Naive B cell (primary cell): ENCODE results near the gene FANCG. TPM values are rescaled to one million over a fixed set of nuclear protein-coding genes. Genes with fewer than 3 reads are reported as not detected.

ENCODE experiments used
- ATAC-seq, 2 donors: fragments of 150-1000 bp; cut with Tn5 transposase; 2 replicates each; pipeline ENCODE4 v1.10.0; 2021; ENCODE audit warnings: low read depth in 2 of 2, mild to moderate bottlenecking in 2 of 2, moderate library complexity in 2 of 2
- DNase-seq: peaks from one replicate; pipeline ENCODE4 v3.0.0; 2022
- H3K27ac Mint-ChIP-seq, 6 donors: one replicate each; pipeline ENCODE4 v1.8.0; 2020 to 2022; ENCODE audit warnings: mild to moderate bottlenecking in 6 of 6, mixed read lengths in 6 of 6, moderate library complexity in 5 of 6, inconsistent platforms in 2 of 6
- H3K27me3 Mint-ChIP-seq, 3 donors: one replicate each; pipeline ENCODE4 v1.8.0; 2021 to 2022; ENCODE audit warnings: mixed read lengths in 3 of 3, mild to moderate bottlenecking in 1 of 3
- H3K36me3 Mint-ChIP-seq, 2 donors: one replicate each; pipeline ENCODE4 v1.8.0; 2020 to 2022; ENCODE audit warnings: mixed read lengths in 2 of 2, inconsistent platforms in 1 of 2, mild to moderate bottlenecking in 1 of 2
- H3K4me1 Mint-ChIP-seq, 3 donors: one replicate each; pipeline ENCODE4 v1.8.0; 2020 to 2022; ENCODE audit warnings: mixed read lengths in 3 of 3, inconsistent platforms in 1 of 3, mild to moderate bottlenecking in 1 of 3, moderate library complexity in 1 of 3
- H3K4me3 Mint-ChIP-seq, 8 donors: one replicate each; pipeline ENCODE4 v1.8.0; 2020 to 2022; ENCODE audit warnings: mild to moderate bottlenecking in 8 of 8, mixed read lengths in 8 of 8, moderate library complexity in 8 of 8, inconsistent platforms in 2 of 8
- H3K9me3 Mint-ChIP-seq, 7 donors: one replicate each; pipeline ENCODE4 v1.8.0; 2020 to 2022; ENCODE audit warnings: mixed read lengths in 7 of 7, mild to moderate bottlenecking in 5 of 7, inconsistent platforms in 2 of 7, moderate library complexity in 1 of 7
- polyA plus RNA-seq, 6 donors: library from polyadenylated mRNA; unstranded; fragments of 300-500 nt; fragmentation: Illumina TruSeq; gene quantifications; one replicate each; pipeline ENCODE4 v1.2.3, GENCODE V29; 2021; ENCODE audit warnings: low read depth in 6 of 6

FANCG gene
- 10 to 100 TPM in 3 of 6 donors, 1 to 10 TPM in 3; 1.8 to 12.1 (median 10.5) TPM for polyA plus RNA-seq

DNA sequence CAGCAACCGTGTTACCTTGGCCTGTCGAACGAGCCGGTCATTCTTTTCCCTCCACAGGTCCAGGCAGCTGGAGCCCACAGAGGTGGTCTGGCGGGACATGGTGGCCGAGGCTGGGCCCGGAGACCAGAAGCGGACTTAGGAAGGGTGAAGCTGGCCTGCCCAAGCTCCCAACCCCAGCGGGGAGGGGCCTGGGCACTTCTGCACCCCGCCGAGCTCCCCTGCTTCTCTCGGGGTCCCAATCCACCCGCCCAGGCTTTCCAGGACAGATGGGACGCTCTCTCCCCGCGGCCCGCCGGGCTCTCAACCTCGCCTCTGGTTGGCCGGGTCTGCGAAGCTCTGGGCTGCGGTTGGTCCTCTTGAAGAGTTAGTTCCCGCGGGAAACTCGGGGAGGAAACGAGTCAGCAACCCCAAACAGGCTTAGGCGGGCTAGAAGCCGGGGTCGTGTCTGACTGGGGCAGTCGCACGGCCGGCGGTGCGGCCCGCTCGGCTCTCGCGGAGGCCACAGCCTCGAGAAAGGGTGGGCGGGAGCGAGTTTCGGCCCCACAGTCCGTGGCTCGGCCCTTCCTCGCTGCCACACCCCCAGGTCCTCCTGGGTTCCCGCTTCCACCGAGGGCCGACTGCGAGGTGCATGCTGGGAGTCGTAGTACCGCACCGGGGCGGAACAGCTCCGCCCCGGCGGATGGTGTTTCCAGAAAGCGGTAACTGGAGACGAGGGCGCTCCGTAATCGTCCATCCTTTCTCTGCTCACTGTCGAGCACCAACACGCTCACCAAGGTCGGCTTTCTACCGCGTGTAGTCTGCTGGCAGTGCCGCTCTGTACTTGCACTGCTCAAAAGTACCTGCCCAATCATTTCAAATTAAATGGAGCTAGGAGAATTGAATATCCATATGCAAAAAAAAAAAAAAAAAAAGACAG, at the start of gene FANCG:
FANCG (minus strand) TSS at position 517 of the 916 bp plus-strand sequence; CDS start at position 99, 418 bp downstream.
- no peaks in the 10 kb centered on the region for H3K9me3 Mint-ChIP-seq

DNA sequence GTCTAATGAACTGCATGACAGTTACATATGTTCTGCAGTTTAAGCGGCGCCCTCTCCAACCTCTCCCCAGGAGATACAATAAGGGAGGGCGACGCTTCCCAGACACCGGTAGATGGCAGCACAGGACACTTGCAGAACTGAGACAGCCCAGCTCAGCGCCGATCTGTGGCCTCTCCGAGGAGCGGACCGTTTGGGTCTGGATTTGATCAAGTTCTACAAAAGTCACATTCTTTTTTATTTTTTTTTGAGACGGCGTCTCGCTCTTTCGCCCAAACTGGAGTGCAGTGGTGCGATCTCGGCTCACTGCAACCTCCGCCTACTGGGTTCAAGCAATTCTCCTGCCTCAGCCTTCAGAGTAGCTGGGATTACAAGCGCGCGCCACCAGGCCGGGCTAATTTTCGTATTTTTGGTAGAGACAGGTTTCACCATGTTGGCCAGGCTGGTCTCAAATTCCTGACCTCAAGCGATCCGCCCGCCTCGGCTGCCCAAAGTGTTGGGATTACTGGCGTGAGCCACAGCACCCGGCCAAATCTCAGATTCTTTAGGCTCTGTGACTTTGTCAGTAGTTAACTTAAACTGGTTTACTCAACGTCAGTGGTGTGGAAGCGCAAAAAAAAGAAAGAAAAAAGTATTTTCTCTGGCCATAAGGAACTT, 37.3 kb upstream of the FANCG start:
- ATAC-seq, result peak; percentile 74
- peaks cover 0 to 2% (median 0%) of the 10 kb centered on the region in 7 donors for H3K9me3 Mint-ChIP-seq
- peaks cover 37 to 43% (median 37%) of the 10 kb centered on the region in 3 donors for H3K4me1 Mint-ChIP-seq
- H3K4me3 Mint-ChIP-seq, result peak overlapping the region; percentile 85 to 98 (median 96)
- H3K27ac Mint-ChIP-seq, result peak overlapping the region; percentile 89 to 99 (median 95)
- DNase-seq, result peak; percentile 87
- no peaks in the 10 kb centered on the region for H3K36me3 Mint-ChIP-seq
- no peaks in the 10 kb centered on the region for H3K27me3 Mint-ChIP-seq

More for the DNA sequence above, at the start of gene FANCG:
- peak; percentile 79 for DNase-seq
- peak within 1 kb of the TSS; percentile 88 to 96 (median 95) for H3K4me3 Mint-ChIP-seq
- no peaks in the 10 kb centered on the region for H3K36me3 Mint-ChIP-seq
- H3K27me3 Mint-ChIP-seq, result no peaks in the 10 kb centered on the region
- H3K27ac Mint-ChIP-seq, result peak within 1 kb of the TSS; percentile 47 to 92 (median 67)
- peak; percentile 96 for ATAC-seq
- peaks cover 18 to 27% (median 25%) of the 10 kb centered on the region in 3 donors for H3K4me1 Mint-ChIP-seq

DNA sequence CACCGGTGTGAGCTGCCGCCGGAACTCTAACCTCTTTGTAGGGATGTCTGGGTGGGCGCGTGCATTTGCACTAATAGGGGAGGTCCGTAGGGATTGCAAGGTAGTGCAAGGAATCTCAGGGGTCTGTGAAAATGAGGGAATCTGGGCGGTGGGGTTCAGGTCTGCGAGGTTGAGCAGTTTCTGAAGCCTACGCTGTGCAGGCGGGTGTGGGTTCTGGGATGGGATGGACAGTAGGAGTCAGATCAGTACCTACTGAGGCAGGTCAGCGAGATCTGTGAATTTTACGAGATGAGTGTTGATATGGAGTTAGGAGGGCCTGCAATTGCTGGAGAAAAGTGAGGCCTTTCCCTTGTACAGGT, 36.8 kb upstream of the FANCG start:
- peaks cover 0 to 3% (median 0%) of the 10 kb centered on the region in 7 donors for H3K9me3 Mint-ChIP-seq
- no peaks in the 10 kb centered on the region for H3K27me3 Mint-ChIP-seq
- peak overlapping the region; percentile 89 to 99 (median 95) for H3K27ac Mint-ChIP-seq
- no peaks in the 10 kb centered on the region for H3K36me3 Mint-ChIP-seq
- H3K4me1 Mint-ChIP-seq, result peaks cover 42 to 48% (median 43%) of the 10 kb centered on the region in 3 donors
- no peak for DNase-seq
- no peak for ATAC-seq
- H3K4me3 Mint-ChIP-seq, result peak overlapping the region; percentile 85 to 98 (median 96)

DNA sequence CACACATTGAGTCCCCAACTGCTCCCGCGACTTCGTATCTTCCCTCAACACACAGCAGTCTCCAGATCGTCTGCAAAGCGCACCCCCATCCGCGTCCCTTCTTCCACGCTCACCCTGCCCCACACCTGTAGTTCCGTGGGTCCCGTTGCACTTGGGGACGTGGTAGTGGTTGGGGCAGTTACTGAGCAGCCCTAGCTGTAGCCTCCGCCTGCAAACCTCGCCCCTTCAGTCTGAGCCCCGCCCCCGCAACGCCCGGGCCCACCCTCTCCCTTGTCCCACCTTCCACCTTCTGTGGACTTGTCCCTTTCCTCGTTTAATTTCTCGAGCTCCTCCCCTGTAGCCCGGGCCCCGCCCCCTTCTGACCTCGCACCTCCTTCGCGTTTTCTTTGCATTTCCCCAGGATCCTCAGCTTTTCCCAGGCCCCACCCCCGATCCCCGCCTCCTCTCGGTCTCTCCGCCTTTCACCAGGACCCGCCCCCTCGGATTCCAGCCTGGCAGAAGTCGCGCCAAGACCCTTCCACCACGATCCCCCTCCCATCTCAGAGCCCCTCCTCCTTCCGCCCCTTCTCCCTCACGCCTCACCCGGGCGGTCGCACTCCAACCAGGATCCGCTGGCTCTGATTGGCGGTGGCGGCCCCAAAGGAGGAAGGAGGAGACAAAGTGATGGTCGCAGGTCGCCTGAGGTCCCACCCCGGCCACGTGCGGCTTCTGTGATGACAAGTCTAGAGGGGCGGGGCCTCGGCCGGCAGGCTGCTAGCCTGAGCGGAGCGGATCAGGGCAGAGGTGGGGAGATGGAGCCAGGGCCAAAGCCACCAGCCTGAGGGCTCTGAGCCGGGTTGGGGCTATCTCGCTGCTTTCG, 36.2 kb upstream of the FANCG start, which contains the start of gene ATOSB:
ATOSB (minus strand) TSS at position 183 of the 859 bp plus-strand sequence. CDS start 7,588 bp downstream, outside the sequence.
- DNase-seq, result peak; percentile 93
- peak; percentile 74 to 77 for ATAC-seq
- Mint-ChIP-seq H3K9me3 (peaks cover 0 to 3% (median 0%) of the 10 kb centered on the region in 7 donors), H3K4me3 (peak within 1 kb of the TSS; percentile 85 to 98 (median 96)), H3K27ac (peak within 1 kb of the TSS; percentile 89 to 99 (median 96)), H3K27me3 (no peaks in the 10 kb centered on the region), H3K4me1 (peaks cover 48 to 52% (median 49%) of the 10 kb centered on the region in 3 donors), H3K36me3 (no peaks in the 10 kb centered on the region)

DNA sequence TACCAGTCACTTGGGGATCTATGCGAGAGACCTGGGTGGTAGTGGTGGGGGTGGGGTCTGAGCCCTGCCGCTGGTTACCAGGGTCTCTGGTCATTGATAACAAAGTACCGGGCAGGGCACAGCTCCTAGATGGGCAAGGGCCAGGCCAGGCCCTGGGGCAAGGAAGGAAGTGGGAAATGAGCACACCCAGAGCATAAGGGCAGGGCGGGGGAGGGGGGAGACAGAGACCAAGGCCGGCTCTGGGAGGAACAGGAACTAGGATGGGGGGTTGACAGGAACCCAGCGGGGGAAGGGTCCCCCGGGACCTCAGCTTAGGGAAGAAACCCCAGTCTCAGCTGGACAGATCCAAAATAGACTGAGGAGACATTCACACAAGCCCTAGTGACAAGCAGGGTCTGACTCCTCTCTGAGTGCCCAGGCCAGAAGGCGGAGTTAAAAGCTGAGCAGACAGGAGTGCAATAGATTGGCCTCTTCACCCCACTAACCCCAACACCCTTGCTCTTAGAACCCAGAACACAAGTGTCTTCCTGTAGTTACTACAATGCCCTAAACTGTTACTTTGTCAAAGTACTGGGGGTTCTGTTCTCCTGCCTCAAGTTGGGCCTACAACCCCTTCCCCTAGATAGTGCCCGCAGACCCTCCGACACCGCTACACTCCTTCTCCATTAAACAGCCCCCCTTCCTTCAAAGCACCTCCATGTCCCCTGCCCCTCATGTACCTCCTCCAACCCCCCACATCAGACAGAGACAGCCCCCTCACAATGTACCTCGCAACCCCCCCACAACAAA, 35.3 kb upstream of the FANCG start:
- peak overlapping the region in 5 of 6 donors; percentile 89 to 99 (median 92) for H3K27ac Mint-ChIP-seq
- peaks cover 0 to 3% (median 0%) of the 10 kb centered on the region in 7 donors for H3K9me3 Mint-ChIP-seq
- peak; percentile 25 for DNase-seq
- ATAC-seq, result no peak
- no peaks in the 10 kb centered on the region for H3K36me3 Mint-ChIP-seq
- no peaks in the 10 kb centered on the region for H3K27me3 Mint-ChIP-seq
- H3K4me3 Mint-ChIP-seq, result peak overlapping the region; percentile 85 to 98 (median 96)
- H3K4me1 Mint-ChIP-seq, result peaks cover 52 to 57% (median 56%) of the 10 kb centered on the region in 3 donors

DNA sequence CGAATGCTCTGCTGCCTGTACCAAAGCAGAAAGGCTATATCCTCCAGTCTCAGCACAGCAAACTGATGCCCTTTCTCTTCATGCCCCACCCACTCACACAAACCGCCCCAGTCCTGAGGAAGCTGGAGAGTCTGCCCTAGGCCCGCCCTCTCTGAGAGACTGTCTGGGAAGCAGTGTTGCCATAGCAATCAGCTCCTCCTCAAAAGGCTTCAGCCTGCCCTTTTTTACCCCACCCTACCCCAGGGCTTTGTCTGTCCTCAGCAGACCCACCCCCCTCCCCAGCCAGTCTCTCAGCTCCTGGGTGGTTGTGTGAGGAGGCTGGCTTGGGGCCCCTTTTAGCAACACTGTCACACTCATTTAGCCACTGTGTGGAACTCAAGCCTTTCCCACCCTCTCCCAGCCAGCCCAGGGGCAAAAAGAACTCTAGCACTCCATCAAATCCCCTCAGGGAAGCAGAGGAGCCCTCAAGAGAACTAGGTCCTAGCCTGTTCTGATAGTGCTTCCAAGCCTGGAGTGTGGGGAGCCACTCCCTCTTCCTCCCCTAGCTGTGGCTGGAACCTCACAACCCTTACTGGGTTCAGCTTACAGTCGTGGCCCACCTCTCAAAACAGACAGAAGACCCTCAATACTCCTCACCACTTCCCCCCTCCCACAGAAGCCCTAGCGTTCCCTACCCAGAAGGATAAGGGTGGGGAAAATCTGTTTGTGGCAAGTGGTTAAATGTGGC, 34.5 kb upstream of the FANCG start:
- no peak for ATAC-seq
- Mint-ChIP-seq H3K4me1 (peaks cover 52 to 57% (median 56%) of the 10 kb centered on the region in 3 donors), H3K27ac (peak overlapping the region in 5 of 6 donors; percentile 89 to 93 (median 90))

DNA sequence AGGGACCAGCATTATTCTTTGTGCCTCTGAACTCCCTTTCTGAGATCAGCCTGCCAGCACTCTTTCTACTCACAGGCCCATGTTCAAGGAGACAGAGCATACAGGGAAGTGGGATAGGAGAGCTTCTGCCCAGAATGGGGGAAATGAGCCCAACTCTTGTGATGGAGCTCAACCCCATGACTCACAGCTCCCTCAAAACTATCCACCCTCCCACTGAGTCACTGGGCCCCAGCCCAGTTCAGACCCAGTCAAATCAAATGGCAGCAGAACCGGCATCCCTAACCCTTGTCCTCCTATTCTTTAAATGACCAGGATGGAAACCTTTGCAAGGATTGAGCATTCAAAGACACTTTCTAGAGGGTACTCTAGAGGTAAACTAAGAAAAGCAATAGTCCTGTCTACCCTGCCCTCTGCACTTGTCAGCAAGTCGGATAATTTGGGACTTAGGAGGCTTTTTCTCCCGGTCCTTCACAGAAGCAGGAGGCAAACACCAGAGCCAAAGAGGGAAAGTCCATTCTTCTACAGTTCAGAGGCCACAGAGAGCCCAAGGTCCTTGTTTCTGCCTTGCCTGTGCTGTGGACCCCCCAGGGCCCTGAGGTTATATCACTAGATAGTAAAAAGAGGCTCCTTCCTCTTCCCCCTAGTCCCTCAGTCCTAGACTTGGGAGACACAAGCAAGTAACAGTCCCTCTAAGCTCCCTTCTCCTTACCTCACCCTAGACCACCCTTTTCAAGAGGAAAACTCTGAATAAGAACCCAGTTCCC, 32.7 kb upstream of the FANCG start:
- ATAC-seq (no peak), DNase-seq (no peak)
- Mint-ChIP-seq H3K36me3 (no peaks in the 10 kb centered on the region), H3K9me3 (peaks cover 0 to 3% (median 0%) of the 10 kb centered on the region in 7 donors), H3K4me1 (peaks cover 52 to 57% (median 56%) of the 10 kb centered on the region in 3 donors), H3K4me3 (peak overlapping the region; percentile 1 to 91 (median 80)), H3K27ac (peak overlapping the region; percentile 66 to 92 (median 86)), H3K27me3 (no peaks in the 10 kb centered on the region)

More for the DNA sequence above, 34.5 kb upstream of the FANCG start:
- Mint-ChIP-seq H3K36me3 (no peaks in the 10 kb centered on the region), H3K4me3 (peak overlapping the region; percentile 42 to 98 (median 94)), H3K27me3 (no peaks in the 10 kb centered on the region), H3K9me3 (peaks cover 0 to 3% (median 0%) of the 10 kb centered on the region in 7 donors)
- DNase-seq, result peak; percentile 19

DNA sequence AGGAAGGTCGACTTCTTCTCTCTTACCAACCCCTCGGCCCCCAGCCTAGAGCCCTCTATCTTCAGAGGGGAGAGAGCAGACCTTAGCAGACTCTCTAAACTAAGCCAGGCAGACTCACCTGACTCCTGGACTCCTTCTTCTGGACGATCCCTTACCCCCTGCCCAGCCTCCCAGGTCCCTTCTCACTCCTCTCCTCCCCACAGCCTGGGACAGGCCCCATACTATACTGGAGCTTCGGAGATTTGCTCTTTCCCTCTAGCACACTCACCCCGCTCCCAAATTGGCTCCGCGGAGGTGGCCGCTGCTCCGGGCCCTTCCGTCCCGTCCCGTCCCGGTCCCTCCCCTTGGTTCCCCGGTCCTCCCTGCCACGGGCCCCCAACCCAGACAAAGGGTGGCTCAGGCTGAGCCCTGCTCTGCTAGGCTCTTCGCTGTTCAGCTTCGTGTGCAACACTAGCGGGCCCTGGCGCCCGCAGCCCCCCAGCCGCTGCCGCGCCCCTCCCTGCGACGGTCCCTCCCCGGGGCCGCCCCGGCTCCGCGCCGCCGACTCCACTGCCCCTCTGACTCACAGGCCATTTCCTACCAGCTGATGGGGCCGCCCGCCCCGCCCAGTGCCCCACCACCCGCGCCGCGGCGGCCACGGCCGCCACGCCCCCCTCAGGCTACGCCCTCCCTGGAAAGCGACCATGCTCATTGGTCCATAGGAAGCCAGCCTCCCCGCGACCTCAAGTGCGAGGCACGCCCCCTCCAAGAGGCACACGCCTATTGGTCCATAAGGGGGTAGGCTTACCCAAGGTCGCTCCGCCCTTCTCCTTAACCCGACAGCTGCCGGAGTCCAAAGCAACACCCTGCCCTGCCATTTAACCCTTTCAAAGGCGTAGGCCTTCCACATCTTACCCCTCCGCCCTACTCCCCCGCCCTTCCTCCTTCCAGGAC, 31.5 kb upstream of the FANCG start:
- H3K9me3 Mint-ChIP-seq, result peaks cover 0 to 3% (median 0%) of the 10 kb centered on the region in 7 donors
- no peaks in the 10 kb centered on the region for H3K36me3 Mint-ChIP-seq
- H3K27ac Mint-ChIP-seq, result peak overlapping the region; percentile 66 to 92 (median 90)
- H3K4me3 Mint-ChIP-seq, result peak overlapping the region; percentile 73 to 91 (median 84)
- H3K4me1 Mint-ChIP-seq, result peaks cover 45 to 51% (median 46%) of the 10 kb centered on the region in 3 donors
- no peaks in the 10 kb centered on the region for H3K27me3 Mint-ChIP-seq
- DNase-seq (peak; percentile 91), ATAC-seq (peak; percentile 77)

DNA sequence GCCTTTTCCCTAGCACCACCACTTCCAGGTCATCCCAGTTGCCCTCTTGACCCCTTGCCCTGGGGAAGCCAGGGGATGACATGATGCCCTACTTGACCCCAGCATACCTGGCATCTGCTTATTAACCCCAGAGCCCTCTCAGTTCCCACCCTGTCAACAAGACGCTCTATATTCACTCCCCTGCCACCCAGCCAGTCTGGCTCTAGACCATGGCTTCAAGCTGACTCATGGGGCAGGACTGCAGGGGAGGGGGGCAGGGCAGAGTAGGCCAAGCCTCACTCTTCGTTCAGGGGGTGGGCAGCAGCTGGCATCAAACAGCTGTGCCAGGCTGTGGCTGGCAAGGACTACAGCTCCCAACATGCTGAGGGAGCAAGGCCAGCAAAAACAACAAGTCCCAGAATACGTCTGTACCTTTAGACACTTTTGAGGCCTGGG, 30.6 kb upstream of the FANCG start:
- H3K4me3 Mint-ChIP-seq, result peak overlapping the region in 7 of 8 donors; percentile 29 to 91 (median 83)
- H3K36me3 Mint-ChIP-seq, result no peaks in the 10 kb centered on the region
- H3K27me3 Mint-ChIP-seq, result no peaks in the 10 kb centered on the region
- no peak for ATAC-seq
- peaks cover 35 to 42% (median 37%) of the 10 kb centered on the region in 3 donors for H3K4me1 Mint-ChIP-seq
- peak overlapping the region in 5 of 6 donors; percentile 13 to 96 (median 88) for H3K27ac Mint-ChIP-seq
- DNase-seq, result no peak
- peaks cover 0 to 3% (median 0%) of the 10 kb centered on the region in 7 donors for H3K9me3 Mint-ChIP-seq
